ENCODE measurements around the gene AGBL4.

GRCh38 chr1:49086327-49086726, 937.4 kb downstream of the AGBL4 start:
- TF ChIP-seq CTCF (optimal IDR thresholded peaks at IDR 0.05 in 1 of 3, IDR thresholded peaks at IDR 0.05 in 1 of 3, conservative IDR thresholded peaks at IDR 0.05 in 1 of 3; ENCODE audit: extremely low read depth in 1 of 3, insufficient read depth in 2 of 3, low read length in 3 of 3): no peak
- TF ChIP-seq EZH2 (IDR thresholded peaks at IDR 0.05; ENCODE audit: low read length): no peak

Data from keratinocyte (primary cell).